Neural cell (in vitro differentiated cells): ENCODE results near the gene SCGB1D2. TPM values are rescaled to one million over a fixed set of nuclear protein-coding genes. Genes with fewer than 3 reads are reported as not detected.

Experiments used
- H2AFZ ChIP-seq: fragments of 200-600, 300-800 bp; sonication (generic), shearing (Covaris generic); 2 replicates; pipeline ENCODE4 v1.6.0; 2014; ENCODE audit warnings: low read depth, mild to moderate bottlenecking, antibody characterized with exemption, low read length, moderate library complexity
- H3F3A ChIP-seq: fragments of 200-600 bp; shearing (Covaris generic); 2 replicates; pipeline ENCODE4 v1.6.1; 2016; ENCODE audit warnings: mild to moderate bottlenecking, moderate library complexity, mixed read lengths, antibody characterized with exemption, low read length; ENCODE audit not compliant: insufficient read depth, poor library complexity, severe bottlenecking
- H3K27ac ChIP-seq: fragments of 200-600, 300-800 bp; sonication (generic), shearing (Covaris generic); 2 replicates; pipeline ENCODE4 v1.5.1; 2014; ENCODE audit warnings: mild to moderate bottlenecking, low read length, moderate library complexity
- H3K27me3 ChIP-seq: fragments of 300-800, 200-600 bp; sonication (generic), shearing (Covaris generic); 2 replicates; pipeline ENCODE4 v1.6.0; 2014; ENCODE audit warnings: mild to moderate bottlenecking, low read depth, low read length, moderate library complexity; ENCODE audit not compliant: insufficient read depth
- H3K36me3 ChIP-seq: fragments of 300-800, 200-600 bp; sonication (generic), shearing (Covaris generic); 2 replicates; pipeline ENCODE4 v1.5.1; 2014; ENCODE audit warnings: mild to moderate bottlenecking, antibody characterized with exemption, low read length, moderate library complexity; ENCODE audit not compliant: insufficient read depth
- H3K4me2 ChIP-seq: fragments of 300-800, 200-600 bp; sonication (generic), shearing (Covaris generic); 2 replicates; pipeline ENCODE4 v1.6.0; 2014; ENCODE audit warnings: mild to moderate bottlenecking, low read length
- H3K4me3 ChIP-seq: fragments of 300-800, 200-600 bp; sonication (generic), shearing (Covaris generic); 2 replicates; pipeline ENCODE4 v1.5.1; 2014; ENCODE audit warnings: mild to moderate bottlenecking, low read length, moderate library complexity
- H3K79me2 ChIP-seq: fragments of 200-600 bp; shearing (Covaris generic); replicated peaks from 2 replicates; pipeline ENCODE4 v1.6.0; 2014; ENCODE audit warnings: mild to moderate bottlenecking, low read length, moderate library complexity; ENCODE audit not compliant: insufficient read depth
- H3K9ac ChIP-seq: fragments of 300-800, 200-600 bp; sonication (generic), shearing (Covaris generic); 2 replicates; pipeline ENCODE4 v1.6.1; 2016; ENCODE audit warnings: mild to moderate bottlenecking, low read length, mixed read lengths
- H3K9me2 ChIP-seq: fragments of 200-600 bp; shearing (Covaris generic); 2 replicates; pipeline ENCODE4 v1.6.1; 2016; ENCODE audit warnings: mild to moderate bottlenecking, low read length, mixed read lengths; ENCODE audit not compliant: insufficient read depth
- H3K9me3 ChIP-seq: fragments of 200-600, 300-800 bp; sonication (generic), shearing (Covaris generic); 2 replicates; pipeline ENCODE4 v1.6.1; 2016; ENCODE audit warnings: mild to moderate bottlenecking, mixed run types, low read length, moderate library complexity, mixed read lengths
- H4K20me1 ChIP-seq: fragments of 200-600 bp; shearing (Covaris generic); 2 replicates; pipeline ENCODE4 v1.6.1; 2016; ENCODE audit warnings: mild to moderate bottlenecking, mixed run types; ENCODE audit not compliant: insufficient read depth
- CTCF ChIP-seq: fragments of 450-650 bp; IDR thresholded peaks from 2 replicates; pipeline ENCODE4 v1.5.1; 2014; ENCODE audit warnings: antibody characterized with exemption, mild to moderate bottlenecking, moderate library complexity; ENCODE audit not compliant: poor library complexity, severe bottlenecking
- EP300 ChIP-seq: fragments of 450-650 bp; conservative IDR thresholded peaks from 2 replicates; pipeline ENCODE4 v1.6.1; 2014; ENCODE audit warnings: antibody characterized with exemption, mild to moderate bottlenecking, moderate library complexity; ENCODE audit not compliant: poor library complexity, severe bottlenecking
- EZH2 ChIP-seq: fragments of 200-600, 300-800 bp; shearing (Covaris generic), sonication (generic); IDR thresholded peaks from 2 replicates; pipeline ENCODE4 v1.6.1; 2014; ENCODE audit warnings: antibody characterized with exemption, low read length, borderline replicate concordance, mild to moderate bottlenecking; ENCODE audit not compliant: insufficient read depth, poor library complexity, severe bottlenecking
- MXI1 ChIP-seq: fragments of 450-650 bp; conservative IDR thresholded peaks from 2 replicates; pipeline ENCODE4 v1.6.1; 2014; ENCODE audit warnings: antibody characterized with exemption, mild to moderate bottlenecking; ENCODE audit not compliant: poor library complexity, severe bottlenecking
- POLR2AphosphoS5 ChIP-seq: IDR thresholded peaks from 2 replicates; pipeline ENCODE4 v1.6.1; 2012
- RAD21 ChIP-seq: fragments of 450-650 bp; conservative IDR thresholded peaks from 2 replicates; pipeline ENCODE4 v1.6.1; 2014; ENCODE audit warnings: antibody characterized with exemption, mild to moderate bottlenecking, moderate library complexity
- REST ChIP-seq: IDR thresholded peaks from 2 replicates; pipeline ENCODE4 v1.6.1; 2012; ENCODE audit warnings: borderline replicate concordance
- SMC3 ChIP-seq: fragments of 450-650 bp; conservative IDR thresholded peaks from 2 replicates; pipeline ENCODE4 v1.6.1; 2014; ENCODE audit warnings: antibody characterized with exemption, mild to moderate bottlenecking, moderate library complexity; ENCODE audit not compliant: poor library complexity
- TAF1 ChIP-seq: IDR thresholded peaks from 2 replicates; pipeline ENCODE4 v1.6.1; 2012; ENCODE audit warnings: low read depth
- polyA plus RNA-seq: library from polyadenylated mRNA; depleted of rRNA; stranded (reverse); fragments of >200 nt; gene quantifications from 2 replicates; pipeline ENCODE4 v1.2.3, GENCODE V29; 2014

The SCGB1D2 gene
- polyA plus RNA-seq, 1 donor from 2014 or later: not detected

GRCh38 chr11:62217191-62217748, 24.8 kb upstream of the SCGB1D2 start:
- no peaks in the 10 kb centered on the region for H3F3A ChIP-seq
- H3K79me2 ChIP-seq: no peaks in the 10 kb centered on the region
- no peak overlapping the region for H2AFZ ChIP-seq
- no peaks in the 10 kb centered on the region for H3K9me2 ChIP-seq
- H3K9me3 ChIP-seq: no peaks in the 10 kb centered on the region
- H3K27ac ChIP-seq: no peak overlapping the region
- no peaks in the 10 kb centered on the region for H4K20me1 ChIP-seq
- no peak for TF ChIP-seq MXI1
- no peak for TF ChIP-seq POLR2AphosphoS5
- TF ChIP-seq RAD21: no peak
- TF ChIP-seq EP300: no peak
- no peak for TF ChIP-seq SMC3
- no peak for TF ChIP-seq EZH2
- TF ChIP-seq TAF1: no peak
- TF ChIP-seq REST: no peak
- TF ChIP-seq CTCF: no peak
- H3K4me3 ChIP-seq: no peak overlapping the region
- H3K27me3 ChIP-seq: no peaks in the 10 kb centered on the region
- H3K9ac ChIP-seq: no peak overlapping the region
- no peaks in the 10 kb centered on the region for H3K36me3 ChIP-seq
- no peak overlapping the region for H3K4me2 ChIP-seq

- no peak for TF ChIP-seq TAF1
- TF ChIP-seq MXI1: no peak
- TF ChIP-seq SMC3: no peak
- TF ChIP-seq EZH2: no peak
- no peak for TF ChIP-seq POLR2AphosphoS5
- TF ChIP-seq REST: no peak
- no peak overlapping the region for H3K27ac ChIP-seq
- H3F3A ChIP-seq: no peaks in the 10 kb centered on the region
- H3K79me2 ChIP-seq: no peaks in the 10 kb centered on the region
- H2AFZ ChIP-seq: no peak overlapping the region
- no peaks in the 10 kb centered on the region for H3K9me3 ChIP-seq
- H3K9me2 ChIP-seq: no peaks in the 10 kb centered on the region
- no peak overlapping the region for H3K4me2 ChIP-seq
- no peaks in the 10 kb centered on the region for H3K27me3 ChIP-seq
- H4K20me1 ChIP-seq: no peaks in the 10 kb centered on the region
- H3K9ac ChIP-seq: no peak overlapping the region
- no peaks in the 10 kb centered on the region for H3K36me3 ChIP-seq
- H3K4me3 ChIP-seq: no peak overlapping the region
Measured at GRCh38 chr11:62221498-62221897, 20.5 kb upstream of the SCGB1D2 start.
